Neural cell (in vitro differentiated cells): ENCODE data around the gene CACNA1I. TPM values are rescaled to one million over a fixed set of nuclear protein-coding genes. Genes with fewer than 3 reads are reported as not detected.

Source experiments
- H2AFZ ChIP-seq: fragments of 200-600, 300-800 bp; sonication (generic), shearing (Covaris generic); 2 replicates; pipeline ENCODE4 v1.6.0; 2014; ENCODE audit warnings: low read depth, mild to moderate bottlenecking, antibody characterized with exemption, low read length, moderate library complexity
- H3F3A ChIP-seq: fragments of 200-600 bp; shearing (Covaris generic); 2 replicates; pipeline ENCODE4 v1.6.1; 2016; ENCODE audit warnings: mild to moderate bottlenecking, moderate library complexity, mixed read lengths, antibody characterized with exemption, low read length; ENCODE audit not compliant: insufficient read depth, poor library complexity, severe bottlenecking
- H3K27ac ChIP-seq: fragments of 200-600, 300-800 bp; sonication (generic), shearing (Covaris generic); 2 replicates; pipeline ENCODE4 v1.5.1; 2014; ENCODE audit warnings: mild to moderate bottlenecking, low read length, moderate library complexity
- H3K27me3 ChIP-seq: fragments of 300-800, 200-600 bp; sonication (generic), shearing (Covaris generic); 2 replicates; pipeline ENCODE4 v1.6.0; 2014; ENCODE audit warnings: mild to moderate bottlenecking, low read depth, low read length, moderate library complexity; ENCODE audit not compliant: insufficient read depth
- H3K36me3 ChIP-seq: fragments of 300-800, 200-600 bp; sonication (generic), shearing (Covaris generic); 2 replicates; pipeline ENCODE4 v1.5.1; 2014; ENCODE audit warnings: mild to moderate bottlenecking, antibody characterized with exemption, low read length, moderate library complexity; ENCODE audit not compliant: insufficient read depth
- H3K4me2 ChIP-seq: fragments of 300-800, 200-600 bp; sonication (generic), shearing (Covaris generic); 2 replicates; pipeline ENCODE4 v1.6.0; 2014; ENCODE audit warnings: mild to moderate bottlenecking, low read length
- H3K4me3 ChIP-seq: fragments of 300-800, 200-600 bp; sonication (generic), shearing (Covaris generic); 2 replicates; pipeline ENCODE4 v1.5.1; 2014; ENCODE audit warnings: mild to moderate bottlenecking, low read length, moderate library complexity
- H3K79me2 ChIP-seq: fragments of 200-600 bp; shearing (Covaris generic); replicated peaks from 2 replicates; pipeline ENCODE4 v1.6.0; 2014; ENCODE audit warnings: mild to moderate bottlenecking, low read length, moderate library complexity; ENCODE audit not compliant: insufficient read depth
- H3K9ac ChIP-seq: fragments of 300-800, 200-600 bp; sonication (generic), shearing (Covaris generic); 2 replicates; pipeline ENCODE4 v1.6.1; 2016; ENCODE audit warnings: mild to moderate bottlenecking, low read length, mixed read lengths
- H3K9me2 ChIP-seq: fragments of 200-600 bp; shearing (Covaris generic); 2 replicates; pipeline ENCODE4 v1.6.1; 2016; ENCODE audit warnings: mild to moderate bottlenecking, low read length, mixed read lengths; ENCODE audit not compliant: insufficient read depth
- H3K9me3 ChIP-seq: fragments of 200-600, 300-800 bp; sonication (generic), shearing (Covaris generic); 2 replicates; pipeline ENCODE4 v1.6.1; 2016; ENCODE audit warnings: mild to moderate bottlenecking, mixed run types, low read length, moderate library complexity, mixed read lengths
- H4K20me1 ChIP-seq: fragments of 200-600 bp; shearing (Covaris generic); 2 replicates; pipeline ENCODE4 v1.6.1; 2016; ENCODE audit warnings: mild to moderate bottlenecking, mixed run types; ENCODE audit not compliant: insufficient read depth
- CTCF ChIP-seq: fragments of 450-650 bp; IDR thresholded peaks from 2 replicates; pipeline ENCODE4 v1.5.1; 2014; ENCODE audit warnings: antibody characterized with exemption, mild to moderate bottlenecking, moderate library complexity; ENCODE audit not compliant: poor library complexity, severe bottlenecking
- EZH2 ChIP-seq: fragments of 200-600, 300-800 bp; shearing (Covaris generic), sonication (generic); IDR thresholded peaks from 2 replicates; pipeline ENCODE4 v1.6.1; 2014; ENCODE audit warnings: antibody characterized with exemption, low read length, borderline replicate concordance, mild to moderate bottlenecking; ENCODE audit not compliant: insufficient read depth, poor library complexity, severe bottlenecking
- MXI1 ChIP-seq: fragments of 450-650 bp; conservative IDR thresholded peaks from 2 replicates; pipeline ENCODE4 v1.6.1; 2014; ENCODE audit warnings: antibody characterized with exemption, mild to moderate bottlenecking; ENCODE audit not compliant: poor library complexity, severe bottlenecking
- POLR2AphosphoS5 ChIP-seq: IDR thresholded peaks from 2 replicates; pipeline ENCODE4 v1.6.1; 2012
- RAD21 ChIP-seq: fragments of 450-650 bp; conservative IDR thresholded peaks from 2 replicates; pipeline ENCODE4 v1.6.1; 2014; ENCODE audit warnings: antibody characterized with exemption, mild to moderate bottlenecking, moderate library complexity
- REST ChIP-seq: IDR thresholded peaks from 2 replicates; pipeline ENCODE4 v1.6.1; 2012; ENCODE audit warnings: borderline replicate concordance
- SMC3 ChIP-seq: fragments of 450-650 bp; conservative IDR thresholded peaks from 2 replicates; pipeline ENCODE4 v1.6.1; 2014; ENCODE audit warnings: antibody characterized with exemption, mild to moderate bottlenecking, moderate library complexity; ENCODE audit not compliant: poor library complexity
- TAF1 ChIP-seq: IDR thresholded peaks from 2 replicates; pipeline ENCODE4 v1.6.1; 2012; ENCODE audit warnings: low read depth
- polyA plus RNA-seq: library from polyadenylated mRNA; depleted of rRNA; stranded (reverse); fragments of >200 nt; gene quantifications from 2 replicates; pipeline ENCODE4 v1.2.3, GENCODE V29; 2014

CACNA1I gene
- polyA plus RNA-seq, 1 donor from 2014 or later = 1.9 TPM

GRCh38 chr22:39568278-39568981 is 2.1 kb upstream of the CACNA1I start:
- no peaks in the 10 kb centered on the region for H3K9me3 ChIP-seq
- H3K9me2 ChIP-seq = no peaks in the 10 kb centered on the region
- no peaks in the 10 kb centered on the region for H3F3A ChIP-seq
- H3K9ac ChIP-seq = no peak overlapping the region
- TF ChIP-seq MXI1 (no peak), RAD21 (no peak), EZH2 (no peak), SMC3 (no peak), POLR2AphosphoS5 (no peak)
- no peak overlapping the region for H3K27ac ChIP-seq
- no peak overlapping the region for H3K4me3 ChIP-seq
- no peak overlapping the region for H2AFZ ChIP-seq
- H3K79me2 ChIP-seq = no peaks in the 10 kb centered on the region
- no peak overlapping the region for H3K4me2 ChIP-seq
- H3K27me3 ChIP-seq = no peaks in the 10 kb centered on the region
- H3K36me3 ChIP-seq = no peaks in the 10 kb centered on the region
- H4K20me1 ChIP-seq = no peaks in the 10 kb centered on the region

GRCh38 chr22:39569066-39569465 is 1.5 kb upstream of the CACNA1I start:
- no peaks in the 10 kb centered on the region for H3K27me3 ChIP-seq
- no peaks in the 10 kb centered on the region for H3K9me2 ChIP-seq
- H3K4me2 ChIP-seq = no peak overlapping the region
- H3K79me2 ChIP-seq = no peaks in the 10 kb centered on the region
- H3K27ac ChIP-seq = no peak overlapping the region
- no peaks in the 10 kb centered on the region for H4K20me1 ChIP-seq
- no peak overlapping the region for H3K9ac ChIP-seq
- H3F3A ChIP-seq = no peaks in the 10 kb centered on the region
- H3K36me3 ChIP-seq = no peaks in the 10 kb centered on the region
- H3K4me3 ChIP-seq = no peak overlapping the region
- no peaks in the 10 kb centered on the region for H3K9me3 ChIP-seq
- no peak for TF ChIP-seq CTCF
- TF ChIP-seq REST = no peak
- H2AFZ ChIP-seq = no peak overlapping the region

- H3K9me2 ChIP-seq = no peaks in the 10 kb centered on the region
- no peaks in the 10 kb centered on the region for H4K20me1 ChIP-seq
- H3K9me3 ChIP-seq = no peaks in the 10 kb centered on the region
- H3F3A ChIP-seq = no peaks in the 10 kb centered on the region
- H3K9ac ChIP-seq = no peak overlapping the region
- H3K79me2 ChIP-seq = no peaks in the 10 kb centered on the region
- no peak overlapping the region for H3K27ac ChIP-seq
- TF ChIP-seq EZH2 = no peak
- TF ChIP-seq MXI1 = no peak
- TF ChIP-seq TAF1 = no peak
- TF ChIP-seq CTCF = no peak
- TF ChIP-seq POLR2AphosphoS5 = no peak
- H3K27me3 ChIP-seq = no peaks in the 10 kb centered on the region
- no peak overlapping the region for H3K4me2 ChIP-seq
- no peak overlapping the region for H3K4me3 ChIP-seq
- H3K36me3 ChIP-seq = no peaks in the 10 kb centered on the region
- H2AFZ ChIP-seq = no peak overlapping the region
These were observed 327 bp upstream of the CACNA1I start for GRCh38 chr22:39570226-39570625.
